ENCODE measurements around the gene CHMP1B.

CHMP1B gene

GRCh38 chr18:11901826-11902438, 50.7 kb downstream of the CHMP1B start:
- TF ChIP-seq CTCF (IDR thresholded peaks at IDR 0.05), result no peak
- no peak for TF ChIP-seq ZFX (IDR thresholded peaks at IDR 0.05; ENCODE audit: borderline replicate concordance)
- no peak overlapping the region for H3K27ac ChIP-seq

GRCh38 chr18:11902522-11903292, 51.5 kb downstream of the CHMP1B start:
- no peak for TF ChIP-seq CTCF (IDR thresholded peaks at IDR 0.05)
- no peak for TF ChIP-seq ZFX (IDR thresholded peaks at IDR 0.05; ENCODE audit: borderline replicate concordance)
- H3K27ac ChIP-seq, result no peak overlapping the region
